ENCODE results near the gene SLC35F1. TPM values are rescaled to one million over a fixed set of nuclear protein-coding genes. Genes with fewer than 3 reads are reported as not detected.

SLC35F1 gene
- total RNA-seq, 1 donor from 2014 or later: 0.23 TPM

DNA sequence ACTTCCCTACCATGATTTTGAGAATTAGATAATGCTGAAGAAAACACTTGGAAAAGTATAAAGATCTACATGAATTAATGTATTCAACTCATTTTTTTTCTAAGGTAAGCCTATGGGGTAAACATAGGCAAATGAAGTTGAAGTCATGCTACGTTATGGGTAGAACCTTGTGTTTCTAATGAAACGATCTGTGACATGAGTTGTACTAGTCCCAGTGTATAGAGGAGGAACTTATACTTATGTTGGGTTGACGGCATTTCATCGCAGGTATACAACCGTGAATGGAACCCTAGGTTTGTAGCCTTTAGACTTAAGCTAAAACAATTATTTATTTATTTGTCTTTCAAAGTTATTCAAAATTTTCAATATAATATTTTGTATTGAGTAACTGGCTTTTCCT, 2.6 kb downstream of the SLC35F1 start:
- H3K4me3 Mint-ChIP-seq (ENCODE audit: unreplicated experiment): no peak overlapping the region
- peaks cover 9% of the 10 kb centered on the region for H3K4me1 Mint-ChIP-seq (ENCODE audit: unreplicated experiment)
- H3K9me3 Mint-ChIP-seq (ENCODE audit: unreplicated experiment): no peaks in the 10 kb centered on the region
- no peak overlapping the region for H3K27ac Mint-ChIP-seq (ENCODE audit: unreplicated experiment)
- TF ChIP-seq, protein P1, sequence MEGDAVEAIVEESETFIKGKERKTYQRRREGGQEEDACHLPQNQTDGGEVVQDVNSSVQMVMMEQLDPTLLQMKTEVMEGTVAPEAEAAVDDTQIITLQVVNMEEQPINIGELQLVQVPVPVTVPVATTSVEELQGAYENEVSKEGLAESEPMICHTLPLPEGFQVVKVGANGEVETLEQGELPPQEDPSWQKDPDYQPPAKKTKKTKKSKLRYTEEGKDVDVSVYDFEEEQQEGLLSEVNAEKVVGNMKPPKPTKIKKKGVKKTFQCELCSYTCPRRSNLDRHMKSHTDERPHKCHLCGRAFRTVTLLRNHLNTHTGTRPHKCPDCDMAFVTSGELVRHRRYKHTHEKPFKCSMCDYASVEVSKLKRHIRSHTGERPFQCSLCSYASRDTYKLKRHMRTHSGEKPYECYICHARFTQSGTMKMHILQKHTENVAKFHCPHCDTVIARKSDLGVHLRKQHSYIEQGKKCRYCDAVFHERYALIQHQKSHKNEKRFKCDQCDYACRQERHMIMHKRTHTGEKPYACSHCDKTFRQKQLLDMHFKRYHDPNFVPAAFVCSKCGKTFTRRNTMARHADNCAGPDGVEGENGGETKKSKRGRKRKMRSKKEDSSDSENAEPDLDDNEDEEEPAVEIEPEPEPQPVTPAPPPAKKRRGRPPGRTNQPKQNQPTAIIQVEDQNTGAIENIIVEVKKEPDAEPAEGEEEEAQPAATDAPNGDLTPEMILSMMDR (IDR thresholded peaks at IDR 0.05; ENCODE audit: unreplicated experiment): no peak
- no peak for DNase-seq (ENCODE audit: low spot score)
- H3K36me3 Mint-ChIP-seq (ENCODE audit: low read depth, unreplicated experiment): no peaks in the 10 kb centered on the region
- peaks cover 11% of the 10 kb centered on the region for H3K27me3 Mint-ChIP-seq (ENCODE audit: unreplicated experiment)

- Mint-ChIP-seq H3K4me1 (ENCODE audit: unreplicated experiment) (peaks cover 9% of the 10 kb centered on the region), H3K9me3 (ENCODE audit: unreplicated experiment) (no peaks in the 10 kb centered on the region), H3K27me3 (ENCODE audit: unreplicated experiment) (peaks cover 11% of the 10 kb centered on the region), H3K36me3 (ENCODE audit: low read depth, unreplicated experiment) (no peaks in the 10 kb centered on the region), H3K27ac (ENCODE audit: unreplicated experiment) (no peak overlapping the region), H3K4me3 (ENCODE audit: unreplicated experiment) (no peak overlapping the region)
- TF ChIP-seq, protein P1 (IDR thresholded peaks at IDR 0.05; ENCODE audit: unreplicated experiment): no peak
- no peak for DNase-seq (ENCODE audit: low spot score)
Observed at GRCh38 chr6:117910549-117910948, 3.5 kb downstream of the SLC35F1 start.

- H3K27me3 Mint-ChIP-seq (ENCODE audit: unreplicated experiment): peaks cover 9% of the 10 kb centered on the region
- TF ChIP-seq, protein P1 (IDR thresholded peaks at IDR 0.05; ENCODE audit: unreplicated experiment): no peak
- H3K4me3 Mint-ChIP-seq (ENCODE audit: unreplicated experiment): no peak overlapping the region
- no peak for DNase-seq (ENCODE audit: low spot score)
- H3K27ac Mint-ChIP-seq (ENCODE audit: unreplicated experiment): no peak overlapping the region
- H3K36me3 Mint-ChIP-seq (ENCODE audit: low read depth, unreplicated experiment): no peaks in the 10 kb centered on the region
- H3K9me3 Mint-ChIP-seq (ENCODE audit: unreplicated experiment): no peaks in the 10 kb centered on the region
- H3K4me1 Mint-ChIP-seq (ENCODE audit: unreplicated experiment): peaks cover 9% of the 10 kb centered on the region
Observed at GRCh38 chr6:117911150-117911549, 4.1 kb downstream of the SLC35F1 start.

- Mint-ChIP-seq H3K36me3 (ENCODE audit: low read depth, unreplicated experiment) (no peaks in the 10 kb centered on the region), H3K27me3 (ENCODE audit: unreplicated experiment) (peaks cover 7% of the 10 kb centered on the region), H3K27ac (ENCODE audit: unreplicated experiment) (no peak overlapping the region), H3K4me1 (ENCODE audit: unreplicated experiment) (peaks cover 9% of the 10 kb centered on the region), H3K9me3 (ENCODE audit: unreplicated experiment) (no peaks in the 10 kb centered on the region), H3K4me3 (ENCODE audit: unreplicated experiment) (no peak overlapping the region)
- TF ChIP-seq, protein P1 (IDR thresholded peaks at IDR 0.05; ENCODE audit: unreplicated experiment): no peak
- DNase-seq (ENCODE audit: low spot score): no peak
Observed at GRCh38 chr6:117911660-117912059, 4.6 kb downstream of the SLC35F1 start.

GRCh38 chr6:117915846-117916245, 8.8 kb downstream of the SLC35F1 start:
- no peak overlapping the region for H3K4me3 Mint-ChIP-seq (ENCODE audit: unreplicated experiment)
- no peaks in the 10 kb centered on the region for H3K27me3 Mint-ChIP-seq (ENCODE audit: unreplicated experiment)
- no peaks in the 10 kb centered on the region for H3K9me3 Mint-ChIP-seq (ENCODE audit: unreplicated experiment)
- H3K36me3 Mint-ChIP-seq (ENCODE audit: low read depth, unreplicated experiment): no peaks in the 10 kb centered on the region
- no peak overlapping the region for H3K27ac Mint-ChIP-seq (ENCODE audit: unreplicated experiment)
- no peaks in the 10 kb centered on the region for H3K4me1 Mint-ChIP-seq (ENCODE audit: unreplicated experiment)
- no peak for DNase-seq (ENCODE audit: low spot score)
- TF ChIP-seq, protein P1 (IDR thresholded peaks at IDR 0.05; ENCODE audit: unreplicated experiment): no peak
